Right lobe of liver (tissue), 4 donors: ENCODE results near the gene EIF4G3.

Experiments
- CTCF ChIP-seq, 4 donors: fragments of 200-600 bp in 3 of 4; fragments of 450-650 bp in 1 of 4; IDR thresholded peaks; one replicate each; pipeline versions ENCODE4 v1.5.1 to v1.8.0; 2016 to 2022; ENCODE audit warnings: antibody characterized with exemption in 4 of 4, mild to moderate bottlenecking in 2 of 4
- POLR2A ChIP-seq: fragments of 450-650 bp; IDR thresholded peaks from one replicate; pipeline ENCODE4 v1.6.1; 2017; ENCODE audit warnings: antibody characterized with exemption, mild to moderate bottlenecking
- donor health status: DM: no; HTN: no; CAD: no.
- donor health status: DM: no; HTN: no; CAD: no.
- donor health status: DM: no; HTN: yes; CAD: no.

DNA sequence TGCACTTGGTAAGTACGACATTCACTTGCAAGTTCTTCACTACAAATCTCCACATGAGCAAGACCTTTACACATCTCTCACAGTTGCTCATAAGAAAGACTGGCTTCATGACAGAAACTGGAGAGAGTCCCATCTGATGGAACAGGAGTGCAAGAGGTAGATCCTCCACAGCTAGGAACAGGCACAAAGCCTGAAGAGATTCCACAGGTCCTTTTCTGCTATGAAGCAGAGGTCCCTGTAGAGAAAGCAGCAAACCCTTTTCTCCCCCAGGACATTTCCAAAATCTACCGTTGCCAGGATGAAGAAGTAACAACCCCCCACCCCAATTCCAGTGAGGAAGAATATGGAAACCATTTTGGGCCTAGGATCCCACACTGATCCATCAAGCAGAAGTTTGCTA is 47.3 kb downstream of the EIF4G3 start:
- TF ChIP-seq CTCF (IDR thresholded peaks at IDR 0.05): no peak
- TF ChIP-seq POLR2A: no peak
